DMS114 treated with DMSO at 0.1 percent for 48 hours (cell line): ENCODE data around the gene NDUFAF7.
"Not testable (repeated sequence)": the region's sequence is repeated elsewhere in the genome, so short reads cannot be mapped to it uniquely, and the experiment has no call there.

Experiments used
- DNase-seq: peaks from one replicate; lab custom pipeline; 2025; ENCODE audit not compliant: unreplicated experiment; lab: John Stamatoyannopoulos, UW

The NDUFAF7 gene

GRCh38 chr2:37276291-37276690, 44.8 kb downstream of the NDUFAF7 start:
- DNase-seq = no peak

- DNase-seq = no peak
Observed at GRCh38 chr2:37281916-37282315, 50.5 kb downstream of the NDUFAF7 start.

- no peak for DNase-seq
Observed at GRCh38 chr2:37282746-37283145, 51.3 kb downstream of the NDUFAF7 start.

- DNase-seq = no peak
Observed at GRCh38 chr2:37283207-37283606, 51.7 kb downstream of the NDUFAF7 start.

GRCh38 chr2:37284381-37284780, 52.9 kb downstream of the NDUFAF7 start:
- DNase-seq = no peak

GRCh38 chr2:37287966-37288365, 56.5 kb downstream of the NDUFAF7 start:
- no peak for DNase-seq

- no peak for DNase-seq
Observed at GRCh38 chr2:37291680-37292079, 60.2 kb downstream of the NDUFAF7 start.

- not testable (repeated sequence) for DNase-seq
Observed at GRCh38 chr2:37294858-37295257, 63.4 kb downstream of the NDUFAF7 start.

- no peak for DNase-seq
Observed at GRCh38 chr2:37295469-37296073, 64.1 kb downstream of the NDUFAF7 start.

GRCh38 chr2:37297632-37298031, 66.2 kb downstream of the NDUFAF7 start:
- no peak for DNase-seq
